K562 (cell line): ENCODE data around the gene USP4. TPM values are rescaled to one million over a fixed set of nuclear protein-coding genes. Genes with fewer than 3 reads are reported as not detected.

Experiments used
- CBX5 ChIP-seq: IDR thresholded peaks from 2 replicates; pipeline ENCODE4 v1.6.1; 2014; ENCODE audit warnings: low read depth, borderline replicate concordance
- CC2D1A ChIP-seq: fragments of 450-650 bp; IDR thresholded peaks from 2 replicates; pipeline ENCODE4 v1.6.1; 2017; ENCODE audit warnings: mild to moderate bottlenecking
- CCNT2 ChIP-seq: IDR thresholded peaks from 2 replicates; pipeline ENCODE4 v1.6.1; 2011; ENCODE audit warnings: borderline replicate concordance, low read depth, mild to moderate bottlenecking, moderate library complexity, mixed read lengths, low read length; ENCODE audit not compliant: insufficient read length; ENCODE audit errors: extremely low read depth
- CHCHD3 ChIP-seq: fragments of 250-450 bp; sonication (Bioruptor Pico); IDR thresholded peaks from 2 replicates; pipeline ENCODE4 v2.1.2; 2022; ENCODE audit warnings: mild to moderate bottlenecking
- DEAF1 ChIP-seq: fragments of 450-650 bp; formaldehyde crosslinking; IDR thresholded peaks from 2 replicates; pipeline ENCODE4 v1.4.0; 2020; ENCODE audit warnings: mild to moderate bottlenecking, moderate library complexity
- JUN ChIP-seq, 2 experiments: sonication (generic) in 1 of 2; formaldehyde crosslinking in 1 of 2; IDR thresholded peaks; 2 replicates each; pipeline versions ENCODE4 v1.6.1 to v1.8.0; 2012 to 2022; ENCODE audit warnings: borderline replicate concordance in 2 of 2, mild to moderate bottlenecking in 2 of 2, improper control_type of control experiment in 1 of 2, low read depth in 1 of 2, low read length in 1 of 2, missing genetic modification reagents in 1 of 2
- KLF6 ChIP-seq: fragments of 250-450 bp; sonication (Bioruptor Pico); IDR thresholded peaks from 2 replicates; pipeline ENCODE4 v1.4.0; 2020; ENCODE audit warnings: mild to moderate bottlenecking, moderate library complexity, borderline replicate concordance
- MECOM ChIP-seq: fragments of 250-450 bp; sonication (Bioruptor Pico); IDR thresholded peaks from 2 replicates; pipeline ENCODE4 v1.8.0; 2022; ENCODE audit warnings: inconsistent platforms
- MNT ChIP-seq, 2 experiments: fragments of 450-650 bp; conservative IDR thresholded peaks; 2 replicates each; pipeline ENCODE4 v1.6.1; 2017; ENCODE audit warnings: mild to moderate bottlenecking in 2 of 2, moderate library complexity in 2 of 2
- PCBP1 ChIP-seq: fragments of 200-400 bp; formaldehyde crosslinking; IDR thresholded peaks from 2 replicates; pipeline ENCODE4 v1.6.1; 2018; ENCODE audit warnings: mild to moderate bottlenecking, low read depth, low read length; ENCODE audit not compliant: poor library complexity, severe bottlenecking
- POLR3A ChIP-seq: IDR thresholded peaks from 2 replicates; pipeline ENCODE4 v1.6.1; 2011; ENCODE audit warnings: borderline replicate concordance, mild to moderate bottlenecking, moderate library complexity; ENCODE audit not compliant: insufficient read length, insufficient read depth; ENCODE audit errors: extremely low read depth
- PYGO2 ChIP-seq: fragments of 450-650 bp; IDR thresholded peaks from 2 replicates; pipeline ENCODE4 v1.6.1; 2016; ENCODE audit warnings: mild to moderate bottlenecking, missing genetic modification characterization, moderate library complexity, missing compliant biosample characterization
- SLC30A9 ChIP-seq: fragments of 250-450 bp; sonication (Bioruptor Pico); IDR thresholded peaks from 2 replicates; pipeline ENCODE4 v1.8.0; 2022; ENCODE audit warnings: mild to moderate bottlenecking, moderate library complexity
- ZBTB17 ChIP-seq: fragments of 450-650 bp; formaldehyde crosslinking; IDR thresholded peaks from 2 replicates; pipeline ENCODE4 v1.4.0; 2020; ENCODE audit warnings: mild to moderate bottlenecking
- ZBTB7A ChIP-seq: IDR thresholded peaks from 2 replicates; pipeline ENCODE4 v1.6.1; 2011; ENCODE audit warnings: low read depth, mild to moderate bottlenecking, low read length, moderate library complexity, borderline replicate concordance; ENCODE audit not compliant: control insufficient read depth
- ZKSCAN3 ChIP-seq: fragments of 250-450 bp; sonication (Bioruptor Pico); IDR thresholded peaks from 2 replicates; pipeline ENCODE4 v1.4.0; 2020
- ZNF274 ChIP-seq: IDR thresholded peaks from 2 replicates; pipeline ENCODE4 v1.6.1; 2011; ENCODE audit warnings: low read depth, mild to moderate bottlenecking, low read length, moderate library complexity, borderline replicate concordance
- ZNF384 ChIP-seq: IDR thresholded peaks from 2 replicates; pipeline ENCODE4 v1.6.1; 2012; ENCODE audit warnings: low read depth, low read length, improper control_type of control experiment
- ZNF584 ChIP-seq: fragments of 200-800 bp; sonication (Bioruptor generic); IDR thresholded peaks from 2 replicates; pipeline ENCODE4 v1.6.1; 2016; ENCODE audit warnings: low read depth, mild to moderate bottlenecking, missing genetic modification characterization, missing compliant biosample characterization
- ZNF76 ChIP-seq: fragments of 250-450 bp; sonication (Bioruptor Pico); IDR thresholded peaks from 2 replicates; pipeline ENCODE4 v1.4.0; 2020; ENCODE audit warnings: mild to moderate bottlenecking, moderate library complexity, borderline replicate concordance
- ZNF766 ChIP-seq: fragments of 200-800 bp; sonication (Bioruptor generic); conservative IDR thresholded peaks from 2 replicates; pipeline ENCODE4 v1.6.1; 2016; ENCODE audit warnings: missing genetic modification characterization, missing compliant biosample characterization
- polyA plus RNA-seq, 8 experiments: library from polyadenylated mRNA; depleted of rRNA in 4 of 8; stranded (reverse) in 5 of 8; unstranded in 3 of 8; fragments of >200 nt; fragmentation: Nextera tagmentation in 2 of 8; fragmentation: Illumina TruSeq in 1 of 8; extraction: Ambion mirVana in 2 of 8; extraction: Trizol in 1 of 8; gene quantifications; 2 replicates each; pipeline versions ENCODE4 v1.2.1 to v1.2.3, GENCODE V29; 2011 to 2014; ENCODE audit warnings: inconsistent platforms in 1 of 8, missing spikeins in 1 of 8
- total RNA-seq, 7 experiments: library from RNA; depleted of rRNA in 6 of 7; stranded (reverse); fragments of >200 nt in 6 of 7; fragmentation: Illumina TruSeq in 2 of 7; extraction: Trizol in 2 of 7; gene quantifications; 2 replicates each; pipeline versions ENCODE4 v1.2.1 to v1.2.3, GENCODE V29; 2011 to 2021; ENCODE audit warnings: low replicate concordance in 1 of 7
- TF ChIP-seq, protein P1 (sequence below): fragments of 250-450 bp; sonication (Bioruptor Pico); IDR thresholded peaks from 2 replicates; pipeline ENCODE4 v1.5.1; 2021; ENCODE audit warnings: mild to moderate bottlenecking

USP4 gene
- total and polyA plus RNA-seq, 9 of the 15 experiments (the other 6 are each of a cell fraction or from before 2014, with no cell fraction given) = 11.8 to 40.4 (median 22.9) TPM

- TF ChIP-seq PCBP1 (no peak), CCNT2 (no peak), CC2D1A (no peak), MECOM (CRISPR knock-in tag) (no peak), ZNF584 (no peak), DEAF1 (CRISPR knock-in tag) (no peak), CBX5 (no peak), ZNF766 (CRISPR knock-in tag) (0 out of 2 replicates have a peak, but pooled peaks have one; percentile 16), ZKSCAN3 (CRISPR knock-in tag) (no peak), CHCHD3 (CRISPR knock-in tag) (no peak), ZNF76 (CRISPR knock-in tag) (no peak), ZBTB7A (no peak), POLR3A (no peak), KLF6 (no peak), SLC30A9 (CRISPR knock-in tag) (no peak), PYGO2 (tag) (no peak), ZNF274 (no peak), JUN (IDR thresholded peaks at IDR 0.05; ENCODE audit: borderline replicate concordance, low read depth, low read length) (no peak), JUN (CRISPR knock-in tag; IDR thresholded peaks at IDR 0.05; ENCODE audit: borderline replicate concordance) (no peak), MNT (conservative IDR thresholded peaks at IDR 0.05) (no peak), ZNF384 (0 out of 2 replicates have a peak, but pooled peaks have one; percentile 21), ZBTB17 (no peak)
- TF ChIP-seq, protein P1, sequence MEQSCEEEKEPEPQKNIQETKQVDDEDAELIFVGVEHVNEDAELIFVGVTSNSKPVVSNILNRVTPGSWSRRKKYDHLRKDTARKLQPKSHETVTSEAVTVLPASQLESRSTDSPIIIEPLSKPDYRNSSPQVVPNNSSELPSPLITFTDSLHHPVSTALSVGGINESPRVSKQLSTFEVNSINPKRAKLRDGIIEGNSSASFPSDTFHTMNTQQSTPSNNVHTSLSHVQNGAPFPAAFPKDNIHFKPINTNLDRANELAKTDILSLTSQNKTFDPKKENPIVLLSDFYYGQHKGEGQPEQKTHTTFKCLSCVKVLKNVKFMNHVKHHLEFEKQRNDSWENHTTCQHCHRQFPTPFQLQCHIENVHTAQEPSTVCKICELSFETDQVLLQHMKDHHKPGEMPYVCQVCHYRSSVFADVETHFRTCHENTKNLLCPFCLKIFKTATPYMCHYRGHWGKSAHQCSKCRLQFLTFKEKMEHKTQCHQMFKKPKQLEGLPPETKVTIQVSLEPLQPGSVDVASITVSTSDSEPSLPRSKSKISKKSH (CRISPR knock-in tag) = no peak
These were observed 11.7 kb upstream of the USP4 start (continued) for GRCh38 chr3:49351521-49352011.
